ENCODE measurements around the gene KIAA1671.

DNA sequence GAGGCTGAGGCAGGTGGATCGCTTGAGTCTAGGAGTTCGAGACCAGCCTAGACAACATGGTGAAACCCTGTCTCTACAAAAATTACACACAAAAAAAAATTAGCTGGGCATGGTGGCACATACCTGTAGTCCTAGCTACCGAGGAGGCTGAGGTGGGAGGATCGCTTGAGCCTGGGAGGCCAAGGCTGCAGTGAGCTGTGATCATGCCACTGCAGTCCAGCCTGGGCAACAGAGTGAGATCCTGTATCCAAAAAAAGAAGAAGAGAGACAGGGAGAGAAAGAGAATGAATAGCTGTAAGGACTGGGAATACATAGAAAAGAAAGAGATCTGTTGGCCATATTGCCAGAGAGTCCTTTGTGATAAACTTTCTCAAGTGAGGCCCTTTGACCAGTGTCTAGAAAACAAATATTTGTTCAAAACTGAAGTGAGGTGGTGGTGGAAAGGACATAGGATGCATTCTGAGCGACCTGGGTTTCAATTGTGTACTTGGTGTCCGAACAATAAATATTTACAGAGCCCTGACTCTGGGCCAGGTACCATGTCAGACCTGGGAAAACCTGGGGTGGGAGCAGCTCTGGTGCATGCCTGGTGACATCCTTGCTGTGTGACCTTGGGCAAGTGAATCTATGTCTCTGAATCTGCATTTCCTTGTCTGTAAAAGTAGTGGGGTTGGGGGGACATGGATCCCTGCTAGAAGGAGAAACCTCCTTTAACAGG, 157.5 kb downstream of the KIAA1671 start:
- TF ChIP-seq POLR2A (IDR thresholded peaks at IDR 0.05; ENCODE audit: low read depth), result no peak
- TF ChIP-seq, protein P1, sequence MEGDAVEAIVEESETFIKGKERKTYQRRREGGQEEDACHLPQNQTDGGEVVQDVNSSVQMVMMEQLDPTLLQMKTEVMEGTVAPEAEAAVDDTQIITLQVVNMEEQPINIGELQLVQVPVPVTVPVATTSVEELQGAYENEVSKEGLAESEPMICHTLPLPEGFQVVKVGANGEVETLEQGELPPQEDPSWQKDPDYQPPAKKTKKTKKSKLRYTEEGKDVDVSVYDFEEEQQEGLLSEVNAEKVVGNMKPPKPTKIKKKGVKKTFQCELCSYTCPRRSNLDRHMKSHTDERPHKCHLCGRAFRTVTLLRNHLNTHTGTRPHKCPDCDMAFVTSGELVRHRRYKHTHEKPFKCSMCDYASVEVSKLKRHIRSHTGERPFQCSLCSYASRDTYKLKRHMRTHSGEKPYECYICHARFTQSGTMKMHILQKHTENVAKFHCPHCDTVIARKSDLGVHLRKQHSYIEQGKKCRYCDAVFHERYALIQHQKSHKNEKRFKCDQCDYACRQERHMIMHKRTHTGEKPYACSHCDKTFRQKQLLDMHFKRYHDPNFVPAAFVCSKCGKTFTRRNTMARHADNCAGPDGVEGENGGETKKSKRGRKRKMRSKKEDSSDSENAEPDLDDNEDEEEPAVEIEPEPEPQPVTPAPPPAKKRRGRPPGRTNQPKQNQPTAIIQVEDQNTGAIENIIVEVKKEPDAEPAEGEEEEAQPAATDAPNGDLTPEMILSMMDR (IDR thresholded peaks at IDR 0.05), result no peak

All from esophagus muscularis mucosa (tissue), 3 donors.